Glutamatergic neuron (in vitro differentiated cells): Measurements from ENCODE around the gene SELENBP1. TPM values are rescaled to one million over a fixed set of nuclear protein-coding genes. Genes with fewer than 3 reads are reported as not detected.
"Not testable (repeated sequence)": the region's sequence is repeated elsewhere in the genome, so short reads cannot be mapped to it uniquely, and the experiment has no call there.

Source experiments
- DNase-seq: peaks from one replicate; pipeline ENCODE4 v3.0.0; 2022
- H3K27ac Mint-ChIP-seq: one replicate; pipeline ENCODE4 v1.8.0; 2020; ENCODE audit warnings: mild to moderate bottlenecking, mixed read lengths, inconsistent platforms; ENCODE audit not compliant: unreplicated experiment
- H3K27me3 Mint-ChIP-seq: one replicate; pipeline ENCODE4 v1.8.0; 2020; ENCODE audit warnings: mild to moderate bottlenecking, moderate library complexity, mixed read lengths, inconsistent platforms; ENCODE audit not compliant: unreplicated experiment
- H3K36me3 Mint-ChIP-seq: one replicate; pipeline ENCODE4 v1.8.0; 2020; ENCODE audit warnings: mild to moderate bottlenecking, mixed read lengths, inconsistent platforms; ENCODE audit not compliant: unreplicated experiment
- H3K4me1 Mint-ChIP-seq: one replicate; pipeline ENCODE4 v1.8.0; 2020; ENCODE audit warnings: mild to moderate bottlenecking, low read depth, mixed read lengths, inconsistent platforms; ENCODE audit not compliant: unreplicated experiment
- H3K4me3 Mint-ChIP-seq: one replicate; pipeline ENCODE4 v1.8.0; 2020; ENCODE audit warnings: mild to moderate bottlenecking, mixed read lengths, inconsistent platforms; ENCODE audit not compliant: unreplicated experiment
- H3K9me3 Mint-ChIP-seq: one replicate; pipeline ENCODE4 v1.8.0; 2020; ENCODE audit warnings: mild to moderate bottlenecking, moderate library complexity, mixed read lengths, inconsistent platforms; ENCODE audit not compliant: unreplicated experiment
- CTCF ChIP-seq: fragments of 200-600 bp; sonication (generic); IDR thresholded peaks from one replicate; pipeline ENCODE4 v1.5.0; 2021; ENCODE audit not compliant: partially characterized antibody, unreplicated experiment
- total RNA-seq: library from RNA; stranded (reverse); fragmentation: NEBNext Ultra II Directional; extraction: Animal tissue kit (Norgen Biotek cat#: 25700); gene quantifications from one replicate; pipeline ENCODE4 v1.2.1, GENCODE V29; 2021; ENCODE audit not compliant: unreplicated experiment

SELENBP1 gene
- total RNA-seq, 1 donor from 2014 or later: 2.9 TPM

- H3K27me3 Mint-ChIP-seq: peaks cover 7% of the 10 kb centered on the region
- H3K36me3 Mint-ChIP-seq: peaks cover 30% of the 10 kb centered on the region
- H3K4me3 Mint-ChIP-seq: no peak overlapping the region
- H3K4me1 Mint-ChIP-seq: no peaks in the 10 kb centered on the region
- no peak for TF ChIP-seq CTCF
- no peak overlapping the region for H3K27ac Mint-ChIP-seq
- no peak for DNase-seq
- peaks cover 13% of the 10 kb centered on the region for H3K9me3 Mint-ChIP-seq
Measured at GRCh38 chr1:151362308-151363155, 10.0 kb downstream of the SELENBP1 start.

GRCh38 chr1:151361883-151362282 is 10.6 kb downstream of the SELENBP1 start:
- peaks cover 30% of the 10 kb centered on the region for H3K36me3 Mint-ChIP-seq
- DNase-seq: no peak
- no peak overlapping the region for H3K27ac Mint-ChIP-seq
- peaks cover 7% of the 10 kb centered on the region for H3K27me3 Mint-ChIP-seq
- H3K4me3 Mint-ChIP-seq: no peak overlapping the region
- peaks cover 13% of the 10 kb centered on the region for H3K9me3 Mint-ChIP-seq
- no peaks in the 10 kb centered on the region for H3K4me1 Mint-ChIP-seq
- no peak for TF ChIP-seq CTCF

- Mint-ChIP-seq H3K4me3 (no peak overlapping the region), H3K9me3 (peaks cover 4% of the 10 kb centered on the region), H3K36me3 (peaks cover 10% of the 10 kb centered on the region), H3K27ac (no peak overlapping the region), H3K27me3 (peaks cover 3% of the 10 kb centered on the region), H3K4me1 (no peaks in the 10 kb centered on the region)
- TF ChIP-seq CTCF: no peak
- DNase-seq: no peak
Measured at GRCh38 chr1:151356696-151357095, 15.8 kb downstream of the SELENBP1 start.

GRCh38 chr1:151352021-151352718 is 20.3 kb downstream of the SELENBP1 start:
- Mint-ChIP-seq H3K27me3 (no peaks in the 10 kb centered on the region), H3K4me1 (peaks cover 8% of the 10 kb centered on the region), H3K27ac (no peak overlapping the region), H3K36me3 (peaks cover 4% of the 10 kb centered on the region), H3K9me3 (peaks cover 5% of the 10 kb centered on the region), H3K4me3 (no peak overlapping the region)
- no peak for TF ChIP-seq CTCF
- DNase-seq: no peak

- H3K4me3 Mint-ChIP-seq, H3K36me3 Mint-ChIP-seq: not testable (repeated sequence)
- peaks cover 16% of the 10 kb centered on the region for H3K4me1 Mint-ChIP-seq
Measured at GRCh38 chr1:151350323-151350722, 22.2 kb downstream of the SELENBP1 start.

More at GRCh38 chr1:151350323-151350722, 22.2 kb downstream of the SELENBP1 start:
- not testable (repeated sequence) for DNase-seq, H3K27me3 Mint-ChIP-seq, H3K27ac Mint-ChIP-seq
- H3K9me3 Mint-ChIP-seq: peaks cover 14% of the 10 kb centered on the region
